Right lobe of liver (tissue), 6 donors: ENCODE data around the gene RAB36. TPM values are rescaled to one million over a fixed set of nuclear protein-coding genes. Genes with fewer than 3 reads are reported as not detected.

Source experiments
- ATAC-seq, 4 donors: fragments of 200-7000 bp; cut with Tn5 transposase; one replicate each; pipeline ENCODE4 v1.9.1; 2020; ENCODE audit warnings: mild to moderate bottlenecking in 4 of 4, moderate library complexity in 4 of 4
- DNase-seq, 3 donors: peaks; one replicate each; pipeline ENCODE4 v3.0.0-alpha.2; 2020
- H3K27ac ChIP-seq, 3 donors: fragments of 200-600 bp; one replicate each; pipeline ENCODE4 v1.8.0; 2022
- H3K27me3 ChIP-seq, 2 donors: fragments of 200-600 bp; one replicate each; pipeline ENCODE4 v1.8.0; 2022
- H3K36me3 ChIP-seq, 4 donors: fragments of 200-600 bp; sonication (generic) in 1 of 4; one replicate each; pipeline versions ENCODE4 v1.5.1 to v1.8.0; 2017 to 2022; ENCODE audit warnings: control low read depth in 1 of 4
- H3K4me1 ChIP-seq, 4 donors: fragments of 200-600 bp; sonication (generic) in 1 of 4; one replicate each; pipeline versions ENCODE4 v1.5.1 to v1.8.0; 2017 to 2022; ENCODE audit warnings: control low read depth in 1 of 4
- H3K4me3 ChIP-seq, 3 donors: fragments of 200-600 bp; one replicate each; pipeline ENCODE4 v1.8.0; 2022
- H3K9me3 ChIP-seq, 4 donors: fragments of 200-600 bp; sonication (generic) in 1 of 4; one replicate each; pipeline versions ENCODE4 v1.5.1 to v1.8.0; 2017 to 2022; ENCODE audit warnings: control low read depth in 1 of 4
- CTCF ChIP-seq, 4 donors: fragments of 200-600 bp in 3 of 4; fragments of 450-650 bp in 1 of 4; IDR thresholded peaks; one replicate each; pipeline versions ENCODE4 v1.5.1 to v1.8.0; 2016 to 2022; ENCODE audit warnings: antibody characterized with exemption in 4 of 4, mild to moderate bottlenecking in 2 of 4
- POLR2A ChIP-seq: fragments of 450-650 bp; IDR thresholded peaks from one replicate; pipeline ENCODE4 v1.6.1; 2017; ENCODE audit warnings: antibody characterized with exemption, mild to moderate bottlenecking
- WGBS: methylation state at CpG from one replicate; pipeline ENCODE4 v1.1.6; 2018; ENCODE audit warnings: low coverage, low lambda C conversion rate; ENCODE audit not compliant: insufficient coverage; ENCODE audit errors: missing lambda C conversion rate; 5-methylcytosine and 5-hydroxymethylcytosine counted together
- intact Hi-C, 2 donors: fragments of 100-400 bp; cut with DNase I; formaldehyde crosslinking; loops; one replicate each; pipeline versions ENCODE4 v1.11.2 to v1.14.1; 2022
- total RNA-seq, 6 experiments: library from RNA; depleted of rRNA in 2 of 6; stranded (reverse); fragments of >200 nt in 2 of 6; fragmentation: NEBNext Ultra II Directional in 3 of 6; extraction: Animal tissue kit (Norgen Biotek cat#: 25700) in 3 of 6; gene quantifications; one replicate each; pipeline versions ENCODE4 v1.1.0 to v1.2.4, GENCODE V29; 2016 to 2023
- donor health status: DM: no; HTN: yes; CAD: no.
- donor health status: DM: no; HTN: no; CAD: no.
- donor health status: DM: no; HTN: no; CAD: no.
- donor health status: DM: no; HTN: yes; CAD: no.
- donor health status: DM: no; HTN: yes; CAD: no.

Gene RAB36
- total RNA-seq, 6 experiments from 2014 or later, result 0.07 to 0.65 (median 0.19) TPM

- no peak for TF ChIP-seq POLR2A
- TF ChIP-seq CTCF (IDR thresholded peaks at IDR 0.05), result no peak
- ATAC-seq (no peak), DNase-seq (no peak)
- intact Hi-C loops, result no loop called here
- Histone ChIP-seq H3K9me3 (no peaks in the 10 kb centered on the region), H3K27ac (no peak overlapping the region), H3K4me1 (no peaks in the 10 kb centered on the region), H3K27me3 (no peaks in the 10 kb centered on the region), H3K4me3 (no peak overlapping the region), H3K36me3 (no peaks in the 10 kb centered on the region)
- WGBS, result 83% methylated on average over 4 of the region's 13 CpGs
Measured at GRCh38 chr22:23122216-23122957, 22.9 kb upstream of the RAB36 start.

- Histone ChIP-seq H3K36me3 (no peaks in the 10 kb centered on the region), H3K4me1 (peaks cover 0 to under 1% (median 0%) of the 10 kb centered on the region in 4 donors), H3K9me3 (no peaks in the 10 kb centered on the region), H3K4me3 (no peak overlapping the region), H3K27ac (no peak overlapping the region), H3K27me3 (no peaks in the 10 kb centered on the region)
- DNase-seq (no peak), ATAC-seq (no peak)
- intact Hi-C loops, result no loop called here
- WGBS, result 92% methylated on average over 12 of the region's 26 CpGs
- TF ChIP-seq POLR2A (no peak), CTCF (IDR thresholded peaks at IDR 0.05) (no peak)
Measured at GRCh38 chr22:23122992-23123803, 22.1 kb upstream of the RAB36 start.

GRCh38 chr22:23123804-23124254, 21.4 kb upstream of the RAB36 start:
- WGBS, result 79% methylated on average over 4 of the region's 9 CpGs
- ATAC-seq (no peak), DNase-seq (no peak)
- Histone ChIP-seq H3K27me3 (no peaks in the 10 kb centered on the region), H3K36me3 (no peaks in the 10 kb centered on the region), H3K4me3 (no peak overlapping the region), H3K4me1 (peaks cover 0 to 7% (median 0%) of the 10 kb centered on the region in 4 donors), H3K27ac (no peak overlapping the region), H3K9me3 (no peaks in the 10 kb centered on the region)
- TF ChIP-seq POLR2A, result no peak
- TF ChIP-seq CTCF (IDR thresholded peaks at IDR 0.05), result no peak
- intact Hi-C loops, result no loop called here

GRCh38 chr22:23124611-23125511, 20.4 kb upstream of the RAB36 start:
- Histone ChIP-seq H3K4me1 (peaks cover 0 to 7% (median 0%) of the 10 kb centered on the region in 4 donors), H3K27ac (no peak overlapping the region), H3K36me3 (no peaks in the 10 kb centered on the region), H3K27me3 (no peaks in the 10 kb centered on the region), H3K9me3 (no peaks in the 10 kb centered on the region), H3K4me3 (no peak overlapping the region)
- 78% methylated on average over 14 of the region's 19 CpGs for WGBS
- no peak for ATAC-seq
- intact Hi-C loops, result loop anchor here (5.0 kb wide), 2 partner anchors 163 to 168 kb away; no protein-coding TSS in a partner anchor
- DNase-seq, result no peak
- no peak for TF ChIP-seq POLR2A
- no peak for TF ChIP-seq CTCF (IDR thresholded peaks at IDR 0.05)
